Measurements from ENCODE around the gene TANGO6.
"Not testable (repeated sequence)": the region's sequence is repeated elsewhere in the genome, so short reads cannot be mapped to it uniquely, and the experiment has no call there.

Gene TANGO6

DNA sequence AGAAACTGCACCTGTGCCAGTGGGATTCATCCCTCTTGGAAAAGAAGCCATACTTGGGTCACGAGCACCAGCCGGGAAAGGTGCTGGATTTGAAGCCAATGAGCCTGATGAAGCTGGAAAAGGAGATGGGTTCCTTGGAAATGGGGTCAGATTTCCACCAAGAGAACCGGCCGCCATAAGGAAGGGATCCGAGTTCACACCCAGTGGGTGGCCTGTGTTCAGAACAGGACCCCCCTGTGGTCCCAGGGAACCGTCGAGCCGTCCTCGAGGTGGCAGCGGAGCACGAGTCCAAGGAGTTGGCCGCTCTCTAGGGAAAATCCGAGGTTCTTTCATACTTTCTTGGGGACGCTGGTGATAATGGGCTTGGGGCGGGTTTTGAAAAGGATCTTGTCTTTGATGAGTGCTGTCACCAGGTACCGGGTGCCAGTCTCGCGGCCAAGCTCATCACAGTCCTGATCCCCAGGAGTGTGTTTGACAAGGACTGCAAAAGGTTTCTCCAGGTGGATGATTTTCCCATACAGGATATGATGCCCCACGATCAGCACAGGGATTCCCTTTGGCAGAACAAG lies 276.8 kb downstream of the TANGO6 start:
- no peaks in the 10 kb centered on the region for H3K4me1 Mint-ChIP-seq
- no peaks in the 10 kb centered on the region for H3K9me3 Mint-ChIP-seq
- H3K36me3 Mint-ChIP-seq (ENCODE audit: low read depth) = peaks cover 52% of the 10 kb centered on the region
- no peak overlapping the region for H3K4me3 Mint-ChIP-seq
- TF ChIP-seq CTCF (IDR thresholded peaks at IDR 0.05; ENCODE audit: unreplicated experiment in 3 of 3) = no peak
- H3K27ac Mint-ChIP-seq = no peak overlapping the region
- H3K27me3 Mint-ChIP-seq (ENCODE audit: low read depth) = no peaks in the 10 kb centered on the region

GRCh38 chr16:69123910-69124309 lies 280.6 kb downstream of the TANGO6 start:
- Mint-ChIP-seq H3K4me3 (no peak overlapping the region), H3K27ac (peak overlapping the region in 1 of 3 experiments; percentile 53), H3K27me3 (ENCODE audit: low read depth) (no peaks in the 10 kb centered on the region), H3K36me3 (ENCODE audit: low read depth) (peaks cover 38% of the 10 kb centered on the region), H3K4me1 (peaks cover 5% of the 10 kb centered on the region), H3K9me3 (no peaks in the 10 kb centered on the region)
- peak; percentile 62 to 69 (median 67) for TF ChIP-seq CTCF (IDR thresholded peaks at IDR 0.05; ENCODE audit: unreplicated experiment in 3 of 3)

- peaks cover 39% of the 10 kb centered on the region for H3K36me3 Mint-ChIP-seq (ENCODE audit: low read depth)
- not testable (repeated sequence) for H3K27ac Mint-ChIP-seq; H3K4me3 Mint-ChIP-seq; H3K27me3 Mint-ChIP-seq (ENCODE audit: low read depth); H3K9me3 Mint-ChIP-seq; H3K4me1 Mint-ChIP-seq
These were observed 281.1 kb downstream of the TANGO6 start for GRCh38 chr16:69124406-69124805.

DNA sequence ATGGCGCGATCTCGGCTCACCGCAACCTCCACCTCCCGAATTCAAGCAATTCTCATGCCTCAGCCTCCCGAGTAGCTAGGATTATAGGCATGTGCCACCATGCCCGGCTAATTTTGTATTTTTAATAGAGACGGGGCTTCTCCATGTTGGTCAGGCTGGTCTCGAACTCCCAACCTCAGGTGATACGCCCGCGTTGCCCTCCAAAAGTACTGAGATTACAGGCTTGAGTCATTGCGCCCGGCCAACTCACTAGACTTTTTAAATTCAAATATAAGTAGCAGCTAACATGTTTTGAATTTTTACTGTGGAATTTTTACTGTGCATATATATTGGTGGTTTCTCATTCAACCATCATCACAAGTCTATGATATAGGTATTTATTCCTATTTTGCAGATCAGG lies 281.6 kb downstream of the TANGO6 start:
- not testable (repeated sequence) for H3K9me3 Mint-ChIP-seq; H3K4me3 Mint-ChIP-seq; H3K27ac Mint-ChIP-seq; H3K27me3 Mint-ChIP-seq (ENCODE audit: low read depth)
- peaks cover 12% of the 10 kb centered on the region for H3K4me1 Mint-ChIP-seq
- peaks cover 42% of the 10 kb centered on the region for H3K36me3 Mint-ChIP-seq (ENCODE audit: low read depth)

DNA sequence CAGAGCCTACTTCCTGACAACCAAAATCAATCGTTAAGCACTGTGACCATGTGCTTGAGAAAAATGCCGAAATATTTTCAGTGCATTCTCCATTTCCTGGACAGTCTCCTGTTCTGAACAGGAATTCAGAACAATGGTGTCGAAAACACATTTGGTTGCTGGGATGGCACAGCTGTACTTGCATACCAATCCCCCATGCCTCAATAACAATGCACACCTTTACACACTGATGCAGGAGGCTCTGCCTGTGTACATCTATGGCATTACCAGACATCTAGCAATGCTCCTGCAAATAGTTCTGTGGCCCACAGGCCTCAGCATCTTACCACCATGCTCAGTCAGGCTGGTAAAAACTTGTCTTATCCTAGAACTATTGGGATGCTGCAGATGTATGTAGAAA lies 282.9 kb downstream of the TANGO6 start:
- H3K4me3 Mint-ChIP-seq = no peak overlapping the region
- no peak for TF ChIP-seq CTCF (IDR thresholded peaks at IDR 0.05; ENCODE audit: unreplicated experiment in 3 of 3)
- H3K27me3 Mint-ChIP-seq (ENCODE audit: low read depth) = no peaks in the 10 kb centered on the region
- peaks cover 29% of the 10 kb centered on the region for H3K36me3 Mint-ChIP-seq (ENCODE audit: low read depth)
- no peaks in the 10 kb centered on the region for H3K9me3 Mint-ChIP-seq
- no peak overlapping the region for H3K27ac Mint-ChIP-seq
- peaks cover 22% of the 10 kb centered on the region for H3K4me1 Mint-ChIP-seq

- not testable (repeated sequence) for H3K9me3 Mint-ChIP-seq; H3K4me3 Mint-ChIP-seq; H3K27me3 Mint-ChIP-seq (ENCODE audit: low read depth); H3K27ac Mint-ChIP-seq
- peaks cover 27% of the 10 kb centered on the region for H3K4me1 Mint-ChIP-seq
- peaks cover 27% of the 10 kb centered on the region for H3K36me3 Mint-ChIP-seq (ENCODE audit: low read depth)
These were observed 283.5 kb downstream of the TANGO6 start for GRCh38 chr16:69126801-69127200.

DNA sequence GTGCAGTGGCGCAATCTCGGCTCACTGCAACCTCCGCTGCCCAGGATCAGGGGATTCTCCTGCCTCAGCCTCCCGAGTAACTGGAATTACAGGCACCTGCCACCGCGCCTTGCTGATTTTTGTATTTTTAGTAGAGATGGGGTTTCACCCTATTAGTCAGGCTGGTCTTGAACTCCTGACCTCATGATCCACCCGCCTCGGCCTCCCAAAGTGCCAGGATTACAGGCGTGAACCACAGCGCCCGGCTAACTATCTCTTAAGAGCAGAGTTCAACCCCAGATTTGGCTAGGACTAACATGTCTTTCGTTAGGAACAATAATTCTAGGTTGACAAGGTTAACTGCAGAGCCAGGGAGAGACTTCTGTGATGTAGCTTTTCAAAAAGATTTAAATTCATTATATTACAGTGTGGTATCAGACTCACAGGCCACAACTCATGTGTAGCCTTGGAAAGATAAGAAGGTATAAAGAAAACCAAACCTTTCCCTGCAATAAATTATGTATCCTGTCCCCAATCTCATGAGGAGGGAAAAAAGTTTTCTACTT lies 284.7 kb downstream of the TANGO6 start:
- Mint-ChIP-seq H3K27me3 (ENCODE audit: low read depth) (no peaks in the 10 kb centered on the region), H3K4me3 (peak overlapping the region in 1 of 3 experiments; percentile 34), H3K9me3 (no peaks in the 10 kb centered on the region), H3K36me3 (ENCODE audit: low read depth) (peaks cover 23% of the 10 kb centered on the region), H3K4me1 (peaks cover 31% of the 10 kb centered on the region), H3K27ac (peak overlapping the region in 2 of 3 experiments; percentile 39 to 65)
- no peak for TF ChIP-seq CTCF (IDR thresholded peaks at IDR 0.05; ENCODE audit: unreplicated experiment in 3 of 3)
